ENCODE data around the gene CUEDC1.

GRCh38 chr17:57849163-57849873, 105.9 kb downstream of the CUEDC1 start:
- TF ChIP-seq POLR2A (IDR thresholded peaks at IDR 0.05) (no peak), EP300 (IDR thresholded peaks at IDR 0.05) (no peak), CTCF (IDR thresholded peaks at IDR 0.05) (no peak)

Measured in ovary (tissue), 3 donors.